Progenitor cell of endocrine pancreas (in vitro differentiated cells): ENCODE data around the gene KNG1. TPM values are rescaled to one million over a fixed set of nuclear protein-coding genes. Genes with fewer than 3 reads are reported as not detected.

Source experiments
- DNase-seq: peaks from one replicate; pipeline ENCODE4 v3.0.0; 2021; ENCODE audit warnings: low spot score; ENCODE audit not compliant: unreplicated experiment
- H3K27ac Mint-ChIP-seq: 2 replicates; pipeline ENCODE4 v1.8.0; 2021; ENCODE audit warnings: mild to moderate bottlenecking, moderate library complexity, mixed read lengths
- H3K27me3 Mint-ChIP-seq: 2 replicates; pipeline ENCODE4 v1.8.0; 2021; ENCODE audit warnings: mixed read lengths
- H3K36me3 Mint-ChIP-seq: 2 replicates; pipeline ENCODE4 v1.8.0; 2022; ENCODE audit warnings: mixed read lengths; ENCODE audit not compliant: insufficient read depth
- H3K4me1 Mint-ChIP-seq: 2 replicates; pipeline ENCODE4 v1.8.0; 2021; ENCODE audit warnings: low read depth, mixed read lengths
- H3K4me3 Mint-ChIP-seq: 2 replicates; pipeline ENCODE4 v1.8.0; 2021; ENCODE audit warnings: low read depth, mild to moderate bottlenecking, moderate library complexity, mixed read lengths
- H3K9me3 Mint-ChIP-seq: 2 replicates; pipeline ENCODE4 v1.8.0; 2021; ENCODE audit warnings: low read depth, mixed read lengths
- total RNA-seq: library from RNA; stranded (reverse); gene quantifications from 2 replicates; pipeline ENCODE4 v1.2.1, GENCODE V29; 2021
- TF ChIP-seq, protein P1 (sequence below): fragments of 200-600 bp; sonication (generic); IDR thresholded peaks from one replicate; pipeline ENCODE4 v1.5.0; 2021; ENCODE audit warnings: antibody characterized with exemption, mild to moderate bottlenecking; ENCODE audit not compliant: unreplicated experiment

Gene KNG1
- total RNA-seq, 1 donor from 2014 or later: not detected

- DNase-seq: no peak
- Mint-ChIP-seq H3K27ac (peak overlapping the region; percentile 100), H3K36me3 (peaks cover 50% of the 10 kb centered on the region), H3K4me1 (peaks cover 33% of the 10 kb centered on the region), H3K4me3 (peak overlapping the region; percentile 99), H3K27me3 (peaks cover 3% of the 10 kb centered on the region), H3K9me3 (no peaks in the 10 kb centered on the region)
- TF ChIP-seq, protein P1, sequence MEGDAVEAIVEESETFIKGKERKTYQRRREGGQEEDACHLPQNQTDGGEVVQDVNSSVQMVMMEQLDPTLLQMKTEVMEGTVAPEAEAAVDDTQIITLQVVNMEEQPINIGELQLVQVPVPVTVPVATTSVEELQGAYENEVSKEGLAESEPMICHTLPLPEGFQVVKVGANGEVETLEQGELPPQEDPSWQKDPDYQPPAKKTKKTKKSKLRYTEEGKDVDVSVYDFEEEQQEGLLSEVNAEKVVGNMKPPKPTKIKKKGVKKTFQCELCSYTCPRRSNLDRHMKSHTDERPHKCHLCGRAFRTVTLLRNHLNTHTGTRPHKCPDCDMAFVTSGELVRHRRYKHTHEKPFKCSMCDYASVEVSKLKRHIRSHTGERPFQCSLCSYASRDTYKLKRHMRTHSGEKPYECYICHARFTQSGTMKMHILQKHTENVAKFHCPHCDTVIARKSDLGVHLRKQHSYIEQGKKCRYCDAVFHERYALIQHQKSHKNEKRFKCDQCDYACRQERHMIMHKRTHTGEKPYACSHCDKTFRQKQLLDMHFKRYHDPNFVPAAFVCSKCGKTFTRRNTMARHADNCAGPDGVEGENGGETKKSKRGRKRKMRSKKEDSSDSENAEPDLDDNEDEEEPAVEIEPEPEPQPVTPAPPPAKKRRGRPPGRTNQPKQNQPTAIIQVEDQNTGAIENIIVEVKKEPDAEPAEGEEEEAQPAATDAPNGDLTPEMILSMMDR: no peak
Observed at GRCh38 chr3:186785495-186786018, 68.4 kb downstream of the KNG1 start.

- Mint-ChIP-seq H3K4me3 (peak overlapping the region; percentile 99), H3K4me1 (peaks cover 32% of the 10 kb centered on the region), H3K9me3 (no peaks in the 10 kb centered on the region), H3K27ac (peak overlapping the region; percentile 86), H3K36me3 (peaks cover 50% of the 10 kb centered on the region), H3K27me3 (no peaks in the 10 kb centered on the region)
- no peak for DNase-seq
- TF ChIP-seq, protein P1: no peak
Observed at GRCh38 chr3:186786922-186787321, 69.8 kb downstream of the KNG1 start.

DNA sequence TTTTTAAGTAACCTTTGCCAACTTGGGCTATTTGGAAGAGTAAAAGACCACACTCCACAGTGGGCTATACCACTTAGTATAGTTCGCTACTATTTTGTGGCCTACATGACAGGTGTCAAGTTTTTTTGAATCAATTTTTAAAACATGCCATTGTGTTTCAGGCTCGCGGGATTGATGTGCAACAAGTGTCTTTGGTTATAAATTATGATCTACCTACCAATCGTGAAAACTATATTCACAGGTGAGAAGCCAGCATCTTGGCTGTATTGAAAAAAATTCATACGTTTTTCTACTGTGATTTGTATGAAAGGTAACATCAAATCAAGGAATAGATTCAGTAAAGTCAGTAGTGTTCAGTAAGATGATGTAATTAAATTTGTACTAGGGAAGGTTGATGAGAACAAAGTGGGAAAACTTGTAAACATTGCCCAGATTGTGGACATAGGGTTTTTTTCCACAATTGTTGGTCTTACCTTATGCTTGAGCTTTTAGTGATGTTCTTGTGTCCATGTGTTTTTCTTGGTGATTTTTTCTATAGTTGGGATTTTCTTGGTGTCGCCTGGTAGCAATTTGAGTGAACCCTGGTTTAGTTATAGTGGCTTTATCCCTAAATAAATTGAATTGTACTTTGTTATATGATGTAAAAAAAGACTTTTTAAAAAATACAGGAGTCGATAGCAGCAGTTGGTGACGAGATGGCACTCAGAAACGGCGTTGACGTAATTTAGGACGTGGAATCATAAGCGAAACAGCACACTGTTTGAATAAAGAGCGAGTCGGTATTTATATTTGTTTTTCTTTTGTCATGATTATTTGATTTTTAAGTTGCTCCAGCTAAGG lies 70.7 kb downstream of the KNG1 start:
- DNase-seq: no peak
- TF ChIP-seq, protein P1: no peak
- H3K4me1 Mint-ChIP-seq: peaks cover 28% of the 10 kb centered on the region
- no peaks in the 10 kb centered on the region for H3K9me3 Mint-ChIP-seq
- peak overlapping the region; percentile 16 for H3K4me3 Mint-ChIP-seq
- H3K36me3 Mint-ChIP-seq: peaks cover 50% of the 10 kb centered on the region
- H3K27me3 Mint-ChIP-seq: no peaks in the 10 kb centered on the region
- H3K27ac Mint-ChIP-seq: peak overlapping the region; percentile 86

DNA sequence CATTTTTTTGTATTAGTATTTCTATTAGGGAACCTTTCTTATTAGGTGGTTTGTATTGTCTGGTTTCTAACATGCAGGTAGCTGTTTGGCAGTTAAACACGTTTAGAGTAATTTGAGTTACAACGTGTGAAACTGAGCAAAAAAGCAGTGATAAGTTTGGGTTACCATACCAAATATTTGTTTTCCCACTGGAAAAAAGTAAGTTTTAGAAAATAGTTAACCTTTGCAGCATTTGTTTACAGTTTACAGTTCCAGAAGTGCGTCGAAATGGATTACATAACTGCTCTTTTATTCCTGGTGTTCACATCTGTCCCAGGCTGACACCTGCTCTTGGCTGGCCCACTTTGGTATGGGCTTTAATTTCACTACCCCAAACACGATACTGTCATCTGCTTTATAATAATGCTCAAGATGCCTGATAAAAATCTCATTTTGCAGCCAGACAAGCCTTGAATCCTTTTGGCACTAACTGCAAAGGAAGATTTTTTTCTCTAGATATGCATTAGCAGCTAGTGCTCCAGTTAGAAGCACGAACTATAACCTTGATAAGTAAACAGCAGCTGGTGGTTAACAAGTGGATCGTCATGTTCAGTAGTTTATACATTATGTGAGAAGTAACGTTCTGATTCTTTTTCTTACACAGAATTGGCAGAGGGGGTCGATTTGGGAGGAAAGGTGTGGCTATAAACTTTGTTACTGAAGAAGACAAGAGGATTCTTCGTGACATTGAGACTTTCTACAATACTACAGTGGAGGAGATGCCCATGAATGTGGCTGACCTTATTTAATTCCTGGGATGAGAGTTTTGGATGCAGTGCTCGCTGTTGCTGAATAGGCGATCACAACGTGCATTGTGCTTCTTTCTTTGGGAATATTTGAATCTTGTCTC lies 71.6 kb downstream of the KNG1 start:
- Mint-ChIP-seq H3K27me3 (no peaks in the 10 kb centered on the region), H3K4me1 (peaks cover 28% of the 10 kb centered on the region), H3K27ac (peak overlapping the region; percentile 88), H3K9me3 (no peaks in the 10 kb centered on the region), H3K36me3 (peaks cover 50% of the 10 kb centered on the region), H3K4me3 (no peak overlapping the region)
- no peak for DNase-seq
- TF ChIP-seq, protein P1: no peak

DNA sequence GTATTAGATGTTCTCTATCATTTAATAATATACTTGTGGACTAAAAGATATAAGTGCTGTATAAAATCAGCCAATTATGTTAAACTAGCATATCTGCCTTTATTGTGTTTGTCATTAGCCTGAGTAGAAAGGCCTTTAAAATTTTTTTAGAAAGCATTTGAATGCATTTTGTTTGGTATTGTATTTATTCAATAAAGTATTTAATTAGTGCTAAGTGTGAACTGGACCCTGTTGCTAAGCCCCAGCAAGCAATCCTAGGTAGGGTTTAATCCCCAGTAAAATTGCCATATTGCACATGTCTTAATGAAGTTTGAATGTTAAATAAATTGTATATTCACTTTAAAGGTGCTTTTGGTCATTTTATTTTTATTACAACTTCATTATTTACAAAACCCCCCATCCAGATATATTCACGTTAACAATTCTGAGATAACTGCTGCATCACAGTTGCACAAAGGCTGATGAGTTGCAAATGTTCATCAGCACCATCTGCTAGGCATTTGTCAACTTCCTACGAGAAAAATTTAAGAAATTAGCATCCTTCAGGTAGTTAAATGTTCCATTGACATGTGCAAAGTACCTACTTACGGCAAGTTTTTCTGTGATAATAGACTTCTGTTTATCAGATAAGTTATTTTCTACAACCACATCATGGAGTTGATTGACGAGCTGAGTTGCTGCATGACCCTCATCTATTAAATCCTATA lies 72.5 kb downstream of the KNG1 start:
- H3K9me3 Mint-ChIP-seq: no peaks in the 10 kb centered on the region
- no peak overlapping the region for H3K4me3 Mint-ChIP-seq
- H3K4me1 Mint-ChIP-seq: peaks cover 22% of the 10 kb centered on the region
- peak overlapping the region; percentile 66 for H3K27ac Mint-ChIP-seq
- TF ChIP-seq, protein P1: no peak
- peaks cover 49% of the 10 kb centered on the region for H3K36me3 Mint-ChIP-seq
- no peak for DNase-seq
- no peaks in the 10 kb centered on the region for H3K27me3 Mint-ChIP-seq
